ENCODE measurements around the gene ENOX2. TPM values are rescaled to one million over a fixed set of nuclear protein-coding genes. Genes with fewer than 3 reads are reported as not detected.

Gene ENOX2
- total and polyA plus RNA-seq, 2 experiments from 2014 or later, result 16.0 to 34.0 TPM

GRCh38 chrX:130680164-130681035 is 222.6 kb downstream of the ENOX2 start:
- Histone ChIP-seq H3K27ac (peak overlapping the region; percentile 2), H3K36me3 (no peaks in the 10 kb centered on the region), H3K9me3 (ENCODE audit: low read depth) (no peaks in the 10 kb centered on the region), H3K27me3 (no peaks in the 10 kb centered on the region), H3K4me1 (ENCODE audit: low read depth) (peaks cover 19% of the 10 kb centered on the region), H3K4me3 (no peak overlapping the region)
- no peak for TF ChIP-seq CTCF (IDR thresholded peaks at IDR 0.05; ENCODE audit: low read depth, low read length)
- DNase-seq (ENCODE audit: low read depth in 1 of 2, low spot score in 1 of 2), result peak in 1 of 2 donors; percentile 56

GRCh38 chrX:130676861-130677260 is 226.1 kb downstream of the ENOX2 start:
- TF ChIP-seq CTCF (IDR thresholded peaks at IDR 0.05; ENCODE audit: low read depth, low read length), result no peak
- Histone ChIP-seq H3K9me3 (ENCODE audit: low read depth) (no peaks in the 10 kb centered on the region), H3K4me3 (no peak overlapping the region), H3K4me1 (ENCODE audit: low read depth) (peaks cover 4% of the 10 kb centered on the region), H3K27ac (no peak overlapping the region), H3K36me3 (no peaks in the 10 kb centered on the region), H3K27me3 (no peaks in the 10 kb centered on the region)
- DNase-seq (ENCODE audit: low read depth in 1 of 2, low spot score in 1 of 2), result peak in 1 of 2 donors; percentile 2

- no peak for DNase-seq (ENCODE audit: low read depth in 1 of 2, low spot score in 1 of 2)
- H3K4me1 ChIP-seq (ENCODE audit: low read depth), result peaks cover 10% of the 10 kb centered on the region
Measured at GRCh38 chrX:130672214-130672613, 230.8 kb downstream of the ENOX2 start.

GRCh38 chrX:130669233-130669632 is 233.8 kb downstream of the ENOX2 start:
- DNase-seq (ENCODE audit: low read depth in 1 of 2, low spot score in 1 of 2), result peak in 1 of 2 donors; percentile 13
- Histone ChIP-seq H3K36me3 (no peaks in the 10 kb centered on the region), H3K4me1 (ENCODE audit: low read depth) (peaks cover 10% of the 10 kb centered on the region), H3K27me3 (no peaks in the 10 kb centered on the region), H3K9me3 (ENCODE audit: low read depth) (no peaks in the 10 kb centered on the region), H3K27ac (no peak overlapping the region), H3K4me3 (no peak overlapping the region)
- TF ChIP-seq CTCF (IDR thresholded peaks at IDR 0.05; ENCODE audit: low read depth, low read length), result no peak

More at GRCh38 chrX:130672214-130672613, 230.8 kb downstream of the ENOX2 start:
- no peak overlapping the region for H3K27ac ChIP-seq
- H3K4me3 ChIP-seq, result no peak overlapping the region
- TF ChIP-seq CTCF (IDR thresholded peaks at IDR 0.05; ENCODE audit: low read depth, low read length), result no peak
- H3K9me3 ChIP-seq (ENCODE audit: low read depth), result no peaks in the 10 kb centered on the region
- H3K36me3 ChIP-seq, result no peaks in the 10 kb centered on the region
- H3K27me3 ChIP-seq, result no peaks in the 10 kb centered on the region

- Histone ChIP-seq H3K9me3 (ENCODE audit: low read depth) (no peaks in the 10 kb centered on the region), H3K27ac (no peak overlapping the region), H3K27me3 (no peaks in the 10 kb centered on the region), H3K4me1 (ENCODE audit: low read depth) (peaks cover 2% of the 10 kb centered on the region), H3K4me3 (no peak overlapping the region), H3K36me3 (no peaks in the 10 kb centered on the region)
- no peak for DNase-seq (ENCODE audit: low read depth in 1 of 2, low spot score in 1 of 2)
- TF ChIP-seq CTCF (IDR thresholded peaks at IDR 0.05; ENCODE audit: low read depth, low read length), result no peak
Measured at GRCh38 chrX:130665263-130665662, 237.7 kb downstream of the ENOX2 start.
